HEK293 (cell line): ENCODE results near the gene TNFRSF1A.

ENCODE experiments used
- TRIM28 ChIP-seq: IDR thresholded peaks from 2 replicates; pipeline ENCODE4 v1.6.1; 2011; ENCODE audit warnings: low read length, control low read depth, borderline replicate concordance
- ZNF140 ChIP-seq: fragments of 450-650 bp; formaldehyde crosslinking; IDR thresholded peaks from 2 replicates; pipeline ENCODE4 v1.5.1; 2016; ENCODE audit warnings: missing biosample characterization, missing genetic modification characterization
- ZNF274 ChIP-seq, 2 experiments: fragments of 200-500 bp in 1 of 2; fragments of 450-650 bp in 1 of 2; sonication (Bioruptor generic) in 1 of 2; formaldehyde crosslinking in 1 of 2; IDR thresholded peaks; 2 replicates each; pipeline versions ENCODE4 v1.5.1 to v1.6.1; 2014 to 2016; ENCODE audit warnings: borderline replicate concordance in 1 of 2, inconsistent platforms in 1 of 2, low read length in 1 of 2, missing biosample characterization in 1 of 2, missing genetic modification characterization in 1 of 2
- TF ChIP-seq, protein P1 (sequence below): fragments of 450-650 bp; formaldehyde crosslinking; IDR thresholded peaks from 2 replicates; pipeline ENCODE4 v1.5.1; 2016; ENCODE audit warnings: missing biosample characterization, missing genetic modification characterization
- TF ChIP-seq, protein P2 (sequence below): fragments of 450-650 bp; formaldehyde crosslinking; IDR thresholded peaks from 2 replicates; pipeline ENCODE4 v1.5.1; 2016; ENCODE audit warnings: missing biosample characterization, missing genetic modification characterization
- TF ChIP-seq, protein P3 (sequence below): fragments of 450-650 bp; formaldehyde crosslinking; IDR thresholded peaks from 2 replicates; pipeline ENCODE4 v1.5.1; 2016; ENCODE audit warnings: missing biosample characterization, missing genetic modification characterization

DNA sequence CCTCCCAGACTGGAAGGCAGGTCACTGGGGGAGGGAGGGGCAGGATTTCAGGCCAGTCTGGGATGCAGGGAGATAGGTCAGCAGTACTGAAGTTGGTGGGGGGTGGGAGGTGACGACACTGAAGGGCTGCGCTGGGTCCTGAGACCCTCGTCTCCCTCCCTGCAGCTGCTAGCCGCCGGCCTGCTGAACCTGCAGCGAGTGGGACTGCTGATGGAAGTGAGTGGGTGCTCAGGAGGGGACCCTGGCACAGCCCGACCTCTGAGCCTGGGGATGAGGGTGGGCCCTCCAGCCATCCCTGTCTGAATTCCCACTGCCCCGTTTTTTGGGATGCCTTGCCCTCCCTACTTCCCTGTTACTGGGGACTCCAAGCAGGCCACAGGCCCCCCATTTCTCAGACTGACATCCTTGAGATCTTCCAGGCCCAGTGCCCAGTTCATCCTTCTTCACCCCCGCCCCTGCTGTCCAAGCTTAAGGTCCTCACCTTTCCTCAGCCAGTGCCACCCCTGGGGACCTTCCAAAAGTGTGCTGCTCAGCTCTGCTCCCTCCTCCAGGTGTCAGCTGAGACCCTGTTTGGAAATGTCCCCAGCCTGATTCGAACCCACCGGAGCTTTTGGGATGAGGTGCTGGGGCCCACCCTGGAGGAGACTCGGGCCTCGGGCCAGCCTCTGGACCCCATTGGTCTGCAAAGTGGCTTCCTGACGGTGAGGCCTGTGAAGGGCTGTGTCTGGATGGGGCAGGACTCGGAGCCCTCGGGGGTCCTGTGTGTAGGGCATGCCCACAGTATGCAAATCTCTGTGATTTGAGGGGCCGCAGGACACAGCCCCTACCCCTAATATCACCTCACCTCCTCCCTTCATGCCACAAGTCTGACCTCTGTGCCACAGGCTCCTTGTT lies 25.9 kb downstream of the TNFRSF1A start:
- TF ChIP-seq, protein P1, sequence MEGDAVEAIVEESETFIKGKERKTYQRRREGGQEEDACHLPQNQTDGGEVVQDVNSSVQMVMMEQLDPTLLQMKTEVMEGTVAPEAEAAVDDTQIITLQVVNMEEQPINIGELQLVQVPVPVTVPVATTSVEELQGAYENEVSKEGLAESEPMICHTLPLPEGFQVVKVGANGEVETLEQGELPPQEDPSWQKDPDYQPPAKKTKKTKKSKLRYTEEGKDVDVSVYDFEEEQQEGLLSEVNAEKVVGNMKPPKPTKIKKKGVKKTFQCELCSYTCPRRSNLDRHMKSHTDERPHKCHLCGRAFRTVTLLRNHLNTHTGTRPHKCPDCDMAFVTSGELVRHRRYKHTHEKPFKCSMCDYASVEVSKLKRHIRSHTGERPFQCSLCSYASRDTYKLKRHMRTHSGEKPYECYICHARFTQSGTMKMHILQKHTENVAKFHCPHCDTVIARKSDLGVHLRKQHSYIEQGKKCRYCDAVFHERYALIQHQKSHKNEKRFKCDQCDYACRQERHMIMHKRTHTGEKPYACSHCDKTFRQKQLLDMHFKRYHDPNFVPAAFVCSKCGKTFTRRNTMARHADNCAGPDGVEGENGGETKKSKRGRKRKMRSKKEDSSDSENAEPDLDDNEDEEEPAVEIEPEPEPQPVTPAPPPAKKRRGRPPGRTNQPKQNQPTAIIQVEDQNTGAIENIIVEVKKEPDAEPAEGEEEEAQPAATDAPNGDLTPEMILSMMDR (tag by site-specific recombination) = no peak
- TF ChIP-seq ZNF274 (IDR thresholded peaks at IDR 0.05; ENCODE audit: low read length) = no peak
- TF ChIP-seq ZNF274 (tag by site-specific recombination; IDR thresholded peaks at IDR 0.05; ENCODE audit: borderline replicate concordance) = no peak
- no peak for TF ChIP-seq ZNF140
- TF ChIP-seq, protein P2, sequence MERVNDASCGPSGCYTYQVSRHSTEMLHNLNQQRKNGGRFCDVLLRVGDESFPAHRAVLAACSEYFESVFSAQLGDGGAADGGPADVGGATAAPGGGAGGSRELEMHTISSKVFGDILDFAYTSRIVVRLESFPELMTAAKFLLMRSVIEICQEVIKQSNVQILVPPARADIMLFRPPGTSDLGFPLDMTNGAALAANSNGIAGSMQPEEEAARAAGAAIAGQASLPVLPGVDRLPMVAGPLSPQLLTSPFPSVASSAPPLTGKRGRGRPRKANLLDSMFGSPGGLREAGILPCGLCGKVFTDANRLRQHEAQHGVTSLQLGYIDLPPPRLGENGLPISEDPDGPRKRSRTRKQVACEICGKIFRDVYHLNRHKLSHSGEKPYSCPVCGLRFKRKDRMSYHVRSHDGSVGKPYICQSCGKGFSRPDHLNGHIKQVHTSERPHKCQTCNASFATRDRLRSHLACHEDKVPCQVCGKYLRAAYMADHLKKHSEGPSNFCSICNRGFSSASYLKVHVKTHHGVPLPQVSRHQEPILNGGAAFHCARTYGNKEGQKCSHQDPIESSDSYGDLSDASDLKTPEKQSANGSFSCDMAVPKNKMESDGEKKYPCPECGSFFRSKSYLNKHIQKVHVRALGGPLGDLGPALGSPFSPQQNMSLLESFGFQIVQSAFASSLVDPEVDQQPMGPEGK = no peak
- TF ChIP-seq, protein P3, sequence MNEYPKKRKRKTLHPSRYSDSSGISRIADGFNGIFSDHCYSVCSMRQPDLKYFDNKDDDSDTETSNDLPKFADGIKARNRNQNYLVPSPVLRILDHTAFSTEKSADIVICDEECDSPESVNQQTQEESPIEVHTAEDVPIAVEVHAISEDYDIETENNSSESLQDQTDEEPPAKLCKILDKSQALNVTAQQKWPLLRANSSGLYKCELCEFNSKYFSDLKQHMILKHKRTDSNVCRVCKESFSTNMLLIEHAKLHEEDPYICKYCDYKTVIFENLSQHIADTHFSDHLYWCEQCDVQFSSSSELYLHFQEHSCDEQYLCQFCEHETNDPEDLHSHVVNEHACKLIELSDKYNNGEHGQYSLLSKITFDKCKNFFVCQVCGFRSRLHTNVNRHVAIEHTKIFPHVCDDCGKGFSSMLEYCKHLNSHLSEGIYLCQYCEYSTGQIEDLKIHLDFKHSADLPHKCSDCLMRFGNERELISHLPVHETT (tag by site-specific recombination) = no peak
- no peak for TF ChIP-seq TRIM28
